ENCODE results near the gene UTP4.

DNA sequence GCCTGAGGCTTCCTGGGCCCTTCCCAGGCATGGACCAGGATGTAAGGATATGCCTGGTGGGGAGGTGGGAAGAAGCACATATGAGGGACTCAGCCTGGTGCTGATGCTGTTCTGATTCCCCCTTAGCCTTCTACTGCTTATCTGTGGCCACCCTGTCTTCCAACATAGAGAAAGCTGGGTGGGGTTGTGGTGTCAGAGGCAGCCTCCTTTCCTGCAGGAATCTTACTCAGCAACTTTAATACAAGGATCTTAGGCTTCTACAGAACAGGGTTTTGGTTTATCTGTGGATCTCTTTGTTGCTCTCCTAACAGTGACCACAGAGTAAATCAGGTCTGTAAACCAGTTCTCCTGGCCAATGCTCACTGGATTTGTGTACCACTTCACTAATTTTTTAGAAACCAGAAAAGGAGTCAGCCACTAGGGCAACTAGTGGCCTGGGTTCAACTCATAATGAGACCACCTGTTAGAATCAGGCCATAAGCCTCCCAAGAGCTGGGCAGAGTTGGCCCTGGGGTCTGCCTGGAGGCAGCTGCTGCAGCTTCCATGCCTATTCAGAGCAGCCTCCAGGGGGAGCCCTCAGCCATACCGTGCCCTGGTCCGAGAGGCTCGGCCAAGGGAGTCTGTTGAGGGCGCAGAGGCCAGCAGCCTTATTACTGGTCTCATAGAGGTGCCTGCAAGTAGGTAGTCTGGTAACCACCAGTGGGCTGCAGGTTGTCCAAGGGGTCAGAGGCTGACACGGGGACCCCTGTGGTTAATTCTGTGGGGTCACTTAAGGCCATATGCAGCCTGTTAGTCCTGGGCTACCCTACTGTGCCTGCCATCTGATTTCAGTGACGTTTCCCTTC lies 19.9 kb upstream of the UTP4 start:
- no peak for TF ChIP-seq POLR2AphosphoS5 (IDR thresholded peaks at IDR 0.05)
- TF ChIP-seq POLR2A (IDR thresholded peaks at IDR 0.05) = no peak
- TF ChIP-seq CTCF (IDR thresholded peaks at IDR 0.05 in 8 of 11, conservative IDR thresholded peaks at IDR 0.05 in 3 of 11) = peak in 9 of 11 experiments; percentile 24 to 80 (median 66)
